Sigmoid colon (tissue), 7 donors: Measurements from ENCODE around the gene WDR33. TPM values are rescaled to one million over a fixed set of nuclear protein-coding genes. Genes with fewer than 3 reads are reported as not detected.

ENCODE experiments used
- DNase-seq: peaks from one replicate; pipeline ENCODE4 v3.0.0-alpha.2; 2019
- H3K27ac ChIP-seq, 4 donors: fragments of 200-600 bp; sonication (generic); one replicate each; pipeline ENCODE4 v1.5.1; 2016 to 2019; ENCODE audit warnings: mild to moderate bottlenecking in 1 of 4
- H3K27me3 ChIP-seq, 3 donors: fragments of 200-600 bp; sonication (generic); one replicate each; pipeline ENCODE4 v1.5.1; 2019; ENCODE audit warnings: mild to moderate bottlenecking in 1 of 3
- H3K36me3 ChIP-seq, 4 donors: fragments of 200-600 bp; sonication (generic); one replicate each; pipeline ENCODE4 v1.5.1; 2016 to 2019
- H3K4me1 ChIP-seq, 4 donors: fragments of 200-600 bp; sonication (generic); one replicate each; pipeline ENCODE4 v1.5.1; 2017 to 2019
- H3K4me3 ChIP-seq, 4 donors: fragments of 200-600 bp; sonication (generic); one replicate each; pipeline ENCODE4 v1.5.1; 2017 to 2019; ENCODE audit warnings: mild to moderate bottlenecking in 2 of 4, moderate library complexity in 1 of 4
- H3K9me3 ChIP-seq, 4 donors: fragments of 200-600 bp in 3 of 4; sonication (generic) in 3 of 4; one replicate each; pipeline versions ENCODE4 v1.5.1 to v1.6.1; 2013 to 2019
- EP300 ChIP-seq, 4 donors: sonication (generic); formaldehyde crosslinking; IDR thresholded peaks; one replicate each; pipeline ENCODE4 v1.6.1; 2017; ENCODE audit warnings: antibody characterized with exemption in 4 of 4
- POLR2A ChIP-seq, 2 donors: fragments of 450-650 bp; IDR thresholded peaks; one replicate each; pipeline ENCODE4 v1.6.1; 2016; ENCODE audit warnings: antibody characterized with exemption in 2 of 2, mild to moderate bottlenecking in 2 of 2, moderate library complexity in 2 of 2
- POLR2AphosphoS5 ChIP-seq, 4 donors: sonication (generic); formaldehyde crosslinking; IDR thresholded peaks; one replicate each; pipeline ENCODE4 v1.6.1; 2017; ENCODE audit warnings: antibody characterized with exemption in 4 of 4
- WGBS, 2 donors: extraction: QIAGEN DNeasy Blood & Tissue Kit; methylation state at CpG; one replicate each; pipeline ENCODE4 v1.1.7; 2013; 5-methylcytosine and 5-hydroxymethylcytosine counted together
- intact Hi-C: fragments of 100-400 bp; cut with DNase I; formaldehyde crosslinking; loops from one replicate; pipeline ENCODE4 v1.15.1; 2023
- polyA plus RNA-seq, 3 donors: library from polyadenylated mRNA; stranded (reverse); fragments of 200-250 nt; gene quantifications; one replicate each; pipeline ENCODE4 v1.2.3, GENCODE V29; 2013
- total RNA-seq, 4 donors: library from RNA; depleted of rRNA; stranded (reverse); fragments of >200 nt; gene quantifications; one replicate each; pipeline ENCODE4 v1.1.0, GENCODE V29; 2016
- TF ChIP-seq, protein P1 (sequence below), 4 experiments: fragments of 450-650 bp in 3 of 4; fragments of 200-600 bp in 1 of 4; IDR thresholded peaks; one replicate each; pipeline ENCODE4 v1.5.1; 2016 to 2019; ENCODE audit warnings: antibody characterized with exemption in 4 of 4, mild to moderate bottlenecking in 3 of 4, moderate library complexity in 2 of 4
- donor health status: healthy with polysubstance abuse.
- donor health status: Bipolar disorder and iron deficiency.
- donor health status: healthy.

Gene WDR33
- total and polyA plus RNA-seq, 7 donors, result 8.3 to 45.2 (median 37.8) TPM

DNA sequence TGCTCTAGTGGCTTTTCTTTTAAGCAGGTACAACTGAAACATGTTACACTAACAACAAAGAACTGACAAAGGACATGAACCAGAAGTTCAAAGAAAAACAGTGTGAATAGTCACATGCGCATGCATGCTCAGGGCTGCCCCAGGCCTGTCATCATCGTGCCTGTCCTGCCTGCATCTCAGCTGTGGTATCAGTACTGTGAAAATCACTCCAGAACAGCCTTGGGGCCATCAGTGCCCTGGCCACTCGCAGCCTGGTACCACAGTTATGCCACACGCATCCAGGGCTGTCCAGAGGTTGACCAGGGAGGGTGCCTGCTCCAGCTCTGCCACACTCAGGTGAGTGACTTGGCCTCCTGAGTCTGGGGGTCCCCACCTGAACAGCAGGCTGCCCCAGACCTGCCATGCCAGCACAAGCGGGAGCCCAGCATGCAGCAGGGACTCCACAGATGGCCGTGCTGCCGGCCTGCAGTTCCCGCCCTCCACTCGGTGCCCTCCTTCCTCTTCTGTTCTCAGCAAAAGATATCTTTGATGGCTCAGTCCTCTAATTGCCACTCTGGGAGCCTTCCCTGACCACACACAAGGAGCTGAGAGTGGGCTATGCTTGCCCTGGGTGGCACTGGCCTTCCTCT is 147.9 kb downstream of the WDR33 start:
- peak overlapping the region; percentile 26 to 52 (median 44) for H3K4me3 ChIP-seq
- H3K9me3 ChIP-seq, result no peaks in the 10 kb centered on the region
- peak; percentile 74 for DNase-seq
- peak overlapping the region; percentile 86 to 97 (median 92) for H3K27ac ChIP-seq
- H3K36me3 ChIP-seq, result peaks cover 0 to 12% (median 4%) of the 10 kb centered on the region in 4 donors
- intact Hi-C loops, result no loop called here
- 83 to 85% methylated on average over 9 of the region's 9 CpGs for WGBS, 2 donors
- TF ChIP-seq EP300 (IDR thresholded peaks at IDR 0.05), result peak in 2 of 4 donors; percentile 40 to 64
- TF ChIP-seq, protein P1, sequence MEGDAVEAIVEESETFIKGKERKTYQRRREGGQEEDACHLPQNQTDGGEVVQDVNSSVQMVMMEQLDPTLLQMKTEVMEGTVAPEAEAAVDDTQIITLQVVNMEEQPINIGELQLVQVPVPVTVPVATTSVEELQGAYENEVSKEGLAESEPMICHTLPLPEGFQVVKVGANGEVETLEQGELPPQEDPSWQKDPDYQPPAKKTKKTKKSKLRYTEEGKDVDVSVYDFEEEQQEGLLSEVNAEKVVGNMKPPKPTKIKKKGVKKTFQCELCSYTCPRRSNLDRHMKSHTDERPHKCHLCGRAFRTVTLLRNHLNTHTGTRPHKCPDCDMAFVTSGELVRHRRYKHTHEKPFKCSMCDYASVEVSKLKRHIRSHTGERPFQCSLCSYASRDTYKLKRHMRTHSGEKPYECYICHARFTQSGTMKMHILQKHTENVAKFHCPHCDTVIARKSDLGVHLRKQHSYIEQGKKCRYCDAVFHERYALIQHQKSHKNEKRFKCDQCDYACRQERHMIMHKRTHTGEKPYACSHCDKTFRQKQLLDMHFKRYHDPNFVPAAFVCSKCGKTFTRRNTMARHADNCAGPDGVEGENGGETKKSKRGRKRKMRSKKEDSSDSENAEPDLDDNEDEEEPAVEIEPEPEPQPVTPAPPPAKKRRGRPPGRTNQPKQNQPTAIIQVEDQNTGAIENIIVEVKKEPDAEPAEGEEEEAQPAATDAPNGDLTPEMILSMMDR (IDR thresholded peaks at IDR 0.05), result no peak
- peak; percentile 63 to 88 (median 76) for TF ChIP-seq POLR2AphosphoS5 (IDR thresholded peaks at IDR 0.05)
- H3K4me1 ChIP-seq, result peaks cover 0 to 98% (median 96%) of the 10 kb centered on the region in 4 donors
- H3K27me3 ChIP-seq, result no peaks in the 10 kb centered on the region

DNA sequence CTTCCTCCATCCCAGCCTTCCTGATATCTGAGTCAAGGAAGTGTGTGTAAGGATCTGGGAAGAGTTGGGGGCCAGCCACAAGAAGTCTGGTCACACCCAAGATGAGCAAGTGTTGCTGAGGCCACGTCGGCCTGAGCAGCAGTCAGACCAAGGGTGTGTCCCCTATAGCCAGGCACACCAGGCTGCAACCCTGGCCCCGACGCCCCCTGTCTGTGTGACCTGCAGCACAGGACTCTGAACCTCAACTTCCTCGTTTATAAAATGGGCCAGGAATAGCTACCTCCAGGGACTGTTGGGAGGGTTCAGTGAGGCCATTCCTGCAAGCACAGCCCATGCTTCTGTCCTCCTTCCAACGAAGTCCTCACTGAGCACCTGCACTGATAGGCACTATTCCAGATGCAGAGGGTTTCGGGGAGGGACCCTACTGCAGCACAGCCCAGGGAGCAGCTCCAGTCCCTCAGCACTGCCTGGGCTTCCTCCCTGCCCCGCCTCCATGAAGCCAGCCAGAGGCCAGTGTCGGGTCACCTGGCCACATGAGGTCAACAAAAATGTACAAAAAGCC is 148.9 kb downstream of the WDR33 start:
- H3K4me1 ChIP-seq, result peaks cover 0 to 99% (median 99%) of the 10 kb centered on the region in 4 donors

DNA sequence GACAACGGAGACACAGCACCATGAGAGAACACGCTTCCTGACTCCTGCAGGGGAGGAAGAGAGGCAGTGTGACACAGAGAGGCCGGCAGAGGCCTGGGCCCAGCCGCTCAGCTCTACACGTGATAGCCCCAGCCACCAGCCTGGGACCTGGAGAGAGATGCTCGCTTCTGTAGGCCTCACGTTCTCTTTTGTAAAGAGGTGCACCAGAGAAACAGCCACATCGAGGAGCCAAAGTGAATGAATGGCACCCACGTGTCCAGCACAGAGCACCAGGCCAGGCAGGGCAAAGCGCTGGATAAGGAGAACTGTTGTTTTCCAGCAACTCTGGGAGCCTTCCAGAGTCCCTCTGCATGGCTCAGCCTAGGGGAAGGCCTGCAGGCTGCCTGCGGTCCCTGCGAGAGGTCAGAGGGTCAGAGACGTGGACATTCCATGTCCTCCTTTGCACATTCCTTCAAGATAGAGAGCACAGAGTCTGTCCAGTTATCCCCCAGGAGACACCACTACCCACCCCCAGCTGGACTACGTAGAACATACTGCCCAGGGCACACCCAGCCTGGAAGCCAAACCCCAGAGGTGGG is 149.8 kb downstream of the WDR33 start:
- H3K4me1 ChIP-seq, result peaks cover 0 to 100% (median 99%) of the 10 kb centered on the region in 4 donors
- TF ChIP-seq POLR2A (IDR thresholded peaks at IDR 0.05) (no peak), POLR2AphosphoS5 (IDR thresholded peaks at IDR 0.05) (peak in 1 of 4 donors; percentile 39)
- peak overlapping the region in 1 of 4 donors; percentile 5 for H3K4me3 ChIP-seq
- H3K9me3 ChIP-seq, result no peaks in the 10 kb centered on the region
- peak overlapping the region; percentile 86 to 97 (median 92) for H3K27ac ChIP-seq
- peaks cover 0 to 21% (median 14%) of the 10 kb centered on the region in 4 donors for H3K36me3 ChIP-seq
- peak; percentile 73 for DNase-seq
- 91 to 94% methylated on average over 14 of the region's 14 CpGs for WGBS, 2 donors
- H3K27me3 ChIP-seq, result no peaks in the 10 kb centered on the region
- intact Hi-C loops, result no loop called here

More for the DNA sequence above, 148.9 kb downstream of the WDR33 start:
- H3K27me3 ChIP-seq, result no peaks in the 10 kb centered on the region
- peak overlapping the region in 1 of 4 donors; percentile 5 for H3K4me3 ChIP-seq
- peak; percentile 73 for DNase-seq
- 44 to 60% methylated on average over 9 of the region's 9 CpGs for WGBS, 2 donors
- intact Hi-C loops, result no loop called here
- H3K27ac ChIP-seq, result peak overlapping the region; percentile 86 to 97 (median 92)
- TF ChIP-seq EP300 (IDR thresholded peaks at IDR 0.05), result no peak
- peak in 1 of 4 donors; percentile 26 for TF ChIP-seq POLR2AphosphoS5 (IDR thresholded peaks at IDR 0.05)
- no peak for TF ChIP-seq POLR2A (IDR thresholded peaks at IDR 0.05)
- H3K9me3 ChIP-seq, result no peaks in the 10 kb centered on the region
- H3K36me3 ChIP-seq, result peaks cover 0 to 21% (median 8%) of the 10 kb centered on the region in 4 donors

DNA sequence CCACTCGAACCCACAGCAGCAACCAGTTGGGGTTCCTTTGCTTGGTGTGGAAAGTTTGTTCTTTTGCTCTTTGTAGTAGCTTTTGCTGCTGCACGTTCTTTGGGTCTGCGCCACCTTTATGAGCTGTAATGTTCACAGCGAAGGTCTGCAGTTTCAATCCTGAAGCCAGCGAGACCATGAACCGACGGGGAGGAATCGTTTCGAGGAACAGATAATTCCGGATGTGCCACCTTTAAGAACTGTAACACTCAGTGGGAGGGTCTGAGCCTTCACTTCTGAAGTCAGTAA is 150.7 kb downstream of the WDR33 start:
- 93 to 95% methylated on average over 10 of the region's 10 CpGs for WGBS, 2 donors
- H3K27me3 ChIP-seq, result no peaks in the 10 kb centered on the region
- peaks cover 0 to 26% (median 14%) of the 10 kb centered on the region in 4 donors for H3K36me3 ChIP-seq
- TF ChIP-seq, protein P1 (IDR thresholded peaks at IDR 0.05), result no peak
- peak in 1 of 4 donors; percentile 69 for TF ChIP-seq POLR2AphosphoS5 (IDR thresholded peaks at IDR 0.05)
- H3K4me3 ChIP-seq, result peak overlapping the region in 1 of 4 donors; percentile 5
- peaks cover 0 to 100% (median 99%) of the 10 kb centered on the region in 4 donors for H3K4me1 ChIP-seq
- intact Hi-C loops, result no loop called here
- no peaks in the 10 kb centered on the region for H3K9me3 ChIP-seq
- peak; percentile 64 for DNase-seq
- H3K27ac ChIP-seq, result peak overlapping the region; percentile 86 to 97 (median 92)

DNA sequence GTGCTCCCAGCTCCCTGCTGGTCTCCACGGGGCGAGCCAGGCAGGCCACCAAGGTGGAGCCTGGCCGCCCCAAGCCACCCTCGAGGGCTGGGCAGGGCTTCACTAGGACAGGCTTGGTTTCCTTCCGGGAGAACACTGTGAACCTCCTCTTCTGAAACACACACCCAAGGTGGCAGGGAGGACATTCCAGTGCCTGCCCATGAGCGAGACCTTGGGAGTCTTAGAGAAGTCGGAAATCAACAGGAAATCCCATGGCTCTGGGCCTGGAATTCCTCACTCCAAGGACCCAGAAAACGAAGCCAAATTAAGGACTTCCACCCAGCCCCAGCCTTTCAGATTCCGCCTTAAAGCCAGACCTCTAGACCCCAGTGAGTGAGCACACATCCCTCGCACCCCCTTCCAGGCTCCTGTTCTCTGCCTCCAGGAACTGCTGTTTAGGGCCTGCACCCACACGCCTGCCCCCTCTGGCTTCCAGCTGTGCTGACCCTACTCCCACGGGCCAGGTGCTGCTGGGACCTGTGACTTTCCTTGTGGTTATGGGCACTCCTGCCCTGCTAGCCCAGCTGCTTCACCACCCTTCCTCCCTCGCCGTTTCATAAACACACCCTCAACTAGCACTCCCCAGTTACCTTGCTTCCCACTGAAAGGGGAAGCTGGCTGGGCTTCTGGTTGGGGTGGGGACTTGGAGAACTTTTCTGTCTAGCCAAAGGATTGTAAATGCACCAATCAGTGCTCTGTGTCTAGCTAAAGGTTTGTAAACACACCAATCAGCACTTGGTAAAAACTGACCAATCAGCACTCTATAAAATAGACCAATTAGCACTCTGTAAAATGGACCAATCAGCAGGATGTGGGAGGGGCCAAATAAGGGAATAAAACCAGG is 151.3 kb downstream of the WDR33 start:
- Histone ChIP-seq H3K4me3 (peak overlapping the region in 2 of 4 donors; percentile 6 to 24), H3K4me1 (peaks cover 0 to 100% (median 99%) of the 10 kb centered on the region in 4 donors), H3K36me3 (peaks cover 0 to 32% (median 17%) of the 10 kb centered on the region in 4 donors), H3K9me3 (no peaks in the 10 kb centered on the region), H3K27me3 (no peaks in the 10 kb centered on the region), H3K27ac (peak overlapping the region; percentile 86 to 97 (median 92))
- WGBS, 2 donors, result 75 to 82% methylated on average over 14 of the region's 14 CpGs
- TF ChIP-seq, protein P1 (IDR thresholded peaks at IDR 0.05), result no peak
- TF ChIP-seq POLR2A (IDR thresholded peaks at IDR 0.05) (no peak), EP300 (IDR thresholded peaks at IDR 0.05) (peak in 2 of 4 donors; percentile 45 to 67), POLR2AphosphoS5 (IDR thresholded peaks at IDR 0.05) (peak; percentile 5 to 59 (median 37))
- peak; percentile 78 for DNase-seq
- intact Hi-C loops, result no loop called here
